HG03575 (cell line): ENCODE data around the gene LRRC4C.

ENCODE experiments used
- ATAC-seq: cut with Tn5 transposase; IDR thresholded peaks from one replicate; pipeline ENCODE4 v1.9.1; 2021; ENCODE audit not compliant: unreplicated experiment, insufficient number of reproducible peaks, low FRiP score; ENCODE audit errors: extremely low read depth

The LRRC4C gene

DNA sequence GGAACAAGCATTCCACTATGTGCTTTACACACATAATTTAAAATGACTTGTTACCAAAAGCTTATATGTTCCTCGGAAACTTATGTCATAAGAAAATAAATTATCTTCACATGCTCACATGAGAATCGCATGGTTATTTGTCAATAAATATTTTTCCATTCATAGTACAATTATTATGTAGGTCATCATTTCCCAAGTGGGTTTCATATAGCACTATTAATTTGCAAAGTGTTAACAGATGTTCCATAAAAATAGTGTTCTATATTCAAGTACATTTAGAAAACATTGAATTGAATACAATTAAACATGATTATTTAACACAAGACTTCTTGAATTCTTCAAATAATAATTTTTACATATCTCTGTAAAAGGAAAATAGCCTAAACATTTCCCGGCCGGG, 23.9 kb downstream of the LRRC4C start:
- no peak for ATAC-seq

DNA sequence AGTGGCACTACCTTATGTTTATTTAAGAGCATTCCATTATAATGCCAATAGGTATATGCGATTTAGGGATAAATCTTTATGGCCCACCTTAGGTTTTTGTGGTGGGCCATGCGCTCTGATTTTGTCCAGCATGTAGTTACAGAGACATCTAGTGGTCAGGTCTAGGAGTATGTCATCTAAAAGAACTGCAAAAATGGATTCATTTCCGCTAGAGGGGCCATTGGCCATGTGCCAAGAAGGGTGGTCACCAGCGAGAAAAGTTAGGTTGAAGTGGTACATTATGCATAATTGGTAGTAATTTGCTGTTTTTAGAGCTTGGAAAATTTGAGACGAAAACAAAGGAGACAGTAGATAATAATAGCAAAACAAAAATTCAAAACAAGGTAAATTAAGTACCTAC, 27.7 kb downstream of the LRRC4C start:
- ATAC-seq = no peak

DNA sequence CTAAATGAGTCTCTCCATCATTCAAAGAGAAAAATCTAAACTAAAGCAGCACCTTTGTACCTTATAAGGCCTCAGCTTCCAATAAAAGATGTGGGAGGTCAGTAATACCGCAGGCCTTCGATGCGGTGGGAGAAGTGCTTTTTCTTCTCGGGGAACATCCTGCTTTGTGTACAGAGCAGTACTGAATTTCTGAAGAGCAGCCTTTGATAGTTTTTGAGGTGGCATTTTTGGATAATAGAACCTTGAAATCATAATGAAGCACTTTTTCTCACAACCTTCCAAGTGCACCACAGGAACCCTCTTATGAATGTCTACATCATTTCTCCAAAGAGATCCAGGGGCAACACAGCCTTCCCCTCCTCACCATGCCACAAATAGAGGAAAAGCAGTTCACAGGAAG, 39.6 kb downstream of the LRRC4C start:
- no peak for ATAC-seq

DNA sequence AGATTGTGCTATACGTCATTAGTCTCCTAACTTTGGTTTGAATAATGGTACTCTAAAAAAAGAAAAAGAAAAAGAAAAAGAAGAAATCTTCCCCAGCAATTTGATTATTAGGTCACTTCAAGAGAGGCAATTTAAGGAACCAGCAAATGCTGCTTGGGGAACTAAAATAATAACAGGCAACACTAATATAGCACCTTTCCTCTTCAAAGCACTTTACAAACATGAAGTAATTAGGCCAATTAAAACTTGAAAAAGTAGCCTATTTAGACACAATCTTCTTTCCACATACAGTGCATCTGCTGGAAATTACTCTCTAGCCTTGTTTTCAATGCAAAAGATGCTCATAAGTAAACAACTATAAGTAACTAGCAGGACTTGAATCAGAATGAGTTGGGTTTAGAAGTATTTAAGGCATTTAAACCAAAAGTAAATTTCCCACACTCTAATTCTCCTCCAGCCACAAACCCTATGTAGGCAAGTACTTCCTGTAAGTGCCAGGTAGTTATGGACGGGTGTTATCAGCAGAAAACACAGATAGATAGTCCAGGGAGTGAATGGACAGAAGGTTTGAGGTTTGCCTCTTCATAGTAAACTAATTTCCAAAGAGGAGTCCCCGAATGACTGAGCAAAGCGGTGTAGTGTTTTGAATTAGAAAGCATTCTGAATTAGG, 44.5 kb downstream of the LRRC4C start:
- ATAC-seq = no peak

DNA sequence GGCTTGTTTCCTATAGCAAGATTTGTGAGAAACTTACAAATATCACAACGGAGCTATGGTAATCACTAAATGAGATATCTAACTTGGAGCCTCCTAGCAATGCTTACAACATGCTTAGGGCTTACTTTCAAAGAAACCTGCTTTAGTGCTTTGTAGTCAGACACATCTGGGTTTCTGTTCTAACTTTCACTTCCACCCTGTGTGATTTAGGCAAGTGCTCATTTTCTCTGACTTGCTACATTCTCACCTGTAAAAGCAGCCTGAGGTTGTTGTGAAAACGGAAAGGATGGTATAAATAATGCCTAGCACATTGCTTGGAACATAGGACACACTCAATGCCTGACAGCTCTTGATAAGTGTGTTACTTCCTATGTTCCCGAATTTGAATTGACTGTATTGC, 45.6 kb downstream of the LRRC4C start:
- ATAC-seq = peak; percentile 96

DNA sequence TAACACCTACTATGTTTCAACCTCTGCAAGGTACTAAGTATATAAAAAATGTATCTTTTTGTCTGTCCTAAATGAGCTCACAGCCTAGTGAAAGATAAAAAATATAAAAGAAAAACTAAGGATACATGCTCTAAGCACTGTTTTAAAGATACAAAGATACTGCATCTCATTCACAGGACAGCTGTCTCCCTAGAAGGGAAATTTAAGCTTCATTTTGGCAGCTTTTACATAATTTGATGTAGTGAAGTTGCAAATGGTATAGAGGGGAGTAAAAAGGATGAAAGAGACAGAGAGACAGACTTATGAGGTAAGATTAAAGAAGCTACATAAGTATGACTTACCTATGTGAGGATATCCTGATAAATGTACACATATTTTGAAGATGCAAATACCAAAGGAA, 53.6 kb downstream of the LRRC4C start:
- ATAC-seq = no peak

DNA sequence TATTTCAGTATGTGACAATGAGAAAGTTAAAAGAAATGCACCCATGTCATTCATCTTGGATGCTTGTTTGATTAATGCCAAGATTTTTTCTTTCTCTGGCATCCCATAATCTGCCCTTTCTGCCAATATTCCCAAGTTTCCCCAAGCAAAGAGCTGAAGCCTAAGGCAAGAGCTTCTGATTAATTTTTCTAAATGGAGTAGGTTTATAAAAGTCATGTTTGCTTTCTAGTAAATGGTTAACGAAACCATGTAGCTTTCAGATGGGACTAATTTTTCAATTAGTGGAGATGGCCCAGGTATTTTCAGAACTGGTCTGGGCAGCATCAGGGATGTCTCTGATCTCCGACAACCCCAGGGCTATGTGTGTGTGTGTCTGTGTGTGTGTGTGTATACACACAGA, 55.3 kb downstream of the LRRC4C start:
- no peak for ATAC-seq

DNA sequence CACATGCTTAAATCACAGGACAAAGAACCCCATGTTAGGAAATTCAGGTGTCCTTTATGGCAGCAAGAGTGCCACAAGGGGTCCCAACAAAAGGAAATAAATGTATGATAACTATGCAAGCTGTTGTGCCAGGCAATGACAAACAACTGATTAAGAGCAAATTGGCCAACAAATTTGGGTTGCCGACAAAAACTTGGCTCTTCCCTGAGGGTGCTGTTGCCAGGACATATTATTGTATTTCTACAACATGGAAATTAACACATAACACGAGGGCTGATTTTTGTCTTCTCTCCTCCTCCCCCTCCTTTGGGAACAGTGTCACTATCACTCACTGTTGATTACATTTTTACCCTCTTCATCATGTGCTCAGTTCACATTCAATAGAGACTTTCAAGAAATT, 56.0 kb downstream of the LRRC4C start:
- no peak for ATAC-seq

DNA sequence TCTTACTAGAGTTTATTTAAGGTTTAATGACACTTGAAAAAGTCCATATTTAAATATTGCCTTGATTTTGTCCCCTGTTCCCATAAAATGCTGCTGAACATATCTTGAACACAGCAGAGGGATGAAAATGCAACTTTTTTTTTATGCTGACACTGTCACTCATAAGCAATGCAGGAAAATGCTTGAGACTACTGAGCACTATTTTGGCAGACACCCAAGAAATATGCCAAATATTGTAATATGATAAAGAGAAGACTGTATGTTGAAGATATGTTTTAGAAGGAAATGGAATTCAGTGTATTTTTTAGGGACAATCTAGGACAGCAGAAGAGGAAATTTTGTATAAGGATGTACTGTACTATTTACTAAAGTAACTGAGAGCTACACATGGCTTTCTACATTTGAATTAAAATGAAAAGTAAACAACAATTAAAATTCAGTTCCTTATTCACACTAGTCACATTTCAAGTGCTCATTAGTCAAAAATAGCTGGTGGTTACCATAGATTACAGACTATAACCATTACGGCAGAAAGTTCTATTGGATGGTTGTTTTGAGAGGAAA, 58.6 kb downstream of the LRRC4C start:
- ATAC-seq = no peak

DNA sequence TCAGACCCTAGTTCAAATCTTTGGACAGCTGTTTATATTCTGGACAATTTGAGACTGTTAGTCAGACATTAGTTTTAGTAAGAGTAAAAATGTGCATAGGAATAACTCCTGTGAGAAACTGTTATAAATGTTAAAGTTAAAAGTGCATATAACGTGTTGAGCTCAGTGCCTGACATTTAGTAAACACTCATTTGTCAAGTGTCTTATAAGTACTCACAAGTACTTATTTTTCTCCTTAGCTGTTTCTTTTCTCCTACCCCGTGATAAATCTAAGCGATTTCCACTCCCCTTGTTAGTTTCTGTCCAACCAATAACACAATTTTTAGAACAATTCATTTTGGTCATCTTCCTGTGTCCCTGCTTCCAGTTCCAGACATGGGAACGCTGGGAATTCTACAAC, 59.3 kb downstream of the LRRC4C start:
- ATAC-seq = no peak

DNA sequence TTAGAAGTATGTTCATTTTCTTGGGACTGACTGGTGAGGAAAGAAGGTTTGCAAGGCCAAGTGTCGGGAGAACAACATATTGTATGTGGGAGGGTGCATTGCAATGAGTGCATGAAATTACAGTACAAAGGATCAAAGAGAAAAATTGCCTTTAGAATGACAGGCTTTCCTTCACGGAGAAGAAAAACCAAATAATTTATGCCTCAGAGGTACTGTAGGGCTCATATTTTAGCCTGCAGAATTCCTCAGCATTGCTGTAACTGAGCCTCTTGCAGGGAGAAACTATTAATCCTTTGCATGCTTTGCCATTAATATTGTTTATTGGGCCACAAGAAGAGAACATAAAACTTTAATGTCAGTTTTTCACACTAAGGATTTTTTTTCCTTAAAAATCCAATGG, 60.1 kb downstream of the LRRC4C start:
- no peak for ATAC-seq

DNA sequence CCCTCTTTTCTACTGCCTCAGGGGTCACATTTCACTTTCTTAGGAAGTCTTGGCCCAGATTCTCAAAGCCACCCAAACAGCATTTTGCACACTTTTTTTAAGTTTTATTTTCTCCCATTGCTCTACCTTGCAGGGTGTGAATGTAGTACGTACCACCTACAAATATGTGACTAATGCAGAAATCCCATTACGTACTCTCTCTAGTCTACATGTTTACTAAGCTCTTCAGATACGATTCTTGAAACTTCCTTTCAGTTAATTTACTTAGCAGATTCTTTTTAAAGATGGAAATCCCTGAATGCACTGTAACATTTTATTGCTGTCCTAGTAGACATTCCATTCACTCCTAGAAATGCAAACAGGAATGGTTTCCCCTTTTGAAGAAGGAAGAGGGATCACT, 61.3 kb downstream of the LRRC4C start:
- ATAC-seq = no peak

DNA sequence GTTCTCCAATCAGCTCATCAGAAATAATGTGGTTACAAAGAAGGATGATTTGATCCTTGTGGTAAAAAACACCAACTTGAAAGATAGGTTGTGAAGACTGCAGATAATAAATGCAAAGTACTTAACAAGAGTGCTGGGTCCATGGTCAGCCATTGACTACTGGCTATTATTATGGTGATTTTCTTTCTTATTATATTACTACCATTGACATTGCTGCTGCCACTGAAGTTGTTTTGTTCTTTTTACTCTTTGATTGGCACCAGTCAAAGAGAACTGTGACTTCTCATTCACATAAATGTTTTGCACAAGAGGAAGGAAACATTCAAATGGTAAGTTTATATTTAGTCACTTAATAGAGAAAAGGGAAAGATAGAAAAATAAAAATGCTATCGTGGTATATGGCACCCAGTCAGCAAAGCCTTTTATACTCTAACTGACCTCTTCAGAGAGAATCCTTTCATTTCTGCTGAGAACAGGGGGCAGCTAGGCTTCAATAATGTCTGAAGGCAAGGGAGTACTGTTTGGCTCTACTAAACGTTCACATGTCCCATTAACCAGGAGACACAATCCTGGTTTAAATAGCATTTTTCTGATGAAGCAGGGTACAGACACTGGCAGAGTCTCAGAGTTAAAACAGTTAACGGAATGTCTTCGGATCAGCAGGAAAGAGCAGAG, 64.8 kb downstream of the LRRC4C start:
- no peak for ATAC-seq

DNA sequence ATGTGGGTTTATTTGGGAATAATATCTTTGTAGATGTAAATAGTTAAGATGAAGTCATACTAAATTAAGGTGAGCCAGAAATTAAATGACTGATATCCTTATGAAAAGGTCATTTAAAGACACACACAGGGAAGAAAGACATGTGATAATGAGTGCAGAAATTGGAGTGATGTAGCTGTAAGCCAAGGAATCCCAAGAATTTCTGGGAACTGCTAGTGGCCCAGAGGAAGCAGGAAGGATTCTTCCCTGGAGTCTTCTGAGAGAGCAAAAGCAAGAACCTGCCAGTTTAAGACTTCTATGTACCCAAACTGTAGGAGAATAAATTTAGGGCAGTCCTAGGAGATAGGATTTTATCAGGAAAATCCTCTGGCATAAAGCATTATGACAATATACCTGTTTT, 66.9 kb downstream of the LRRC4C start:
- ATAC-seq = no peak

DNA sequence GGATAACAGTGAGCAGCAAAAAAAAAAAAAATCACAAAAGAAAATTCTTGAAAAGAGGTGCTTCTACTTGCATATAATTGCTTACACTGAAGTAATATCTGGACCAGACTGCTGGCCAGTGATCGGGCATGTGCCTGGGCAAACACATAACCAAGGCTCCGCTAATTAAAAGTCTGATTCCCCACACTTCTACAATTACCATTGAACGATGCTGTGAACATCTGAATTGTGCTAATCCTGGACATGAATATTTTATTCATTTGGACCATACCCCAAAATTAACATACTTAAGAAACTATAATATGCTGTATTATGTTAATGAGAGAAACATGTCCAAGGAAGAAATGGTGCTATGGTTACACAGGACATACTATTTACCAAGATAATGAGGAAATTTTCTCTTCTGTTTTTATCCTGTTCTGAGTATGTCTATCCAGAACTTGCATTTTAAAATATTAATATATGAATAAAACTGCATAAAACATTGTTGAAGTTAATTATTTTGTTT, 69.8 kb downstream of the LRRC4C start:
- no peak for ATAC-seq

DNA sequence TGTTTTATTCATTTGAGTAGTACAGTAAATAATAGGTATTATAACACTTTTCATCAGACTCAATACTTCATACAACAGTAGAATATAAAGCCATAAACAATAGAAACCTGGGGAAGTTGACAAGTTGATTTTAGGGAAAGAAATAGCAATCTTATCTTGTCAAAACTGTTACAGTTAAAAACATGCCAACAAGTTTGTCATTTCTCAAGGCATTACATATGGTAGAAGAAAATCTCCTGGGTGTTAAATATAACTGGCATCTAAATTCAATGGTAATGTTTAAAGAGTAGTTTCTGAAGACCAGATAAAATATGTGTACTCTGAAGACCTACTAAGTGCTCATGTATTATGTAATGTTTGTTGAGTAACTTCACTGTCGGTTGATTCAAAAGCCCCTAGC, 75.1 kb downstream of the LRRC4C start:
- ATAC-seq = no peak

DNA sequence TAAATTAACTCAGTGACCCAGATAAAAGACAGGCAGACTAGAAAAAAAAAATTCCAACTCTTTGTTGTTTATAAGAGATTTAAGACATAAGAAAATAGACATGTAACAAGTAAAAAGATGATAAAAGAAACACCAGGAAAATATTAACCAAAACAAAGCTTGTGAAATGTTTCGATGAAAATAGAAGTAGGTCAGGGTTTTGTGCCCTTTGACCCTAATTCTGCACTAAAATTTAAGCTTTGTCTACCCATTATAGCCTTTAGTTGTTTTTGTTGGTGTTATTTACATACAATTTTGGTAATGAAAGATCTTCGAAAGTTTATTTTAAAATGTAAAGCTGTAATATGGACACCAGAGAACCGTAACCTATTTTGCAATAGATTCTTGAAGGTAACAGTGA, 75.7 kb downstream of the LRRC4C start:
- no peak for ATAC-seq

DNA sequence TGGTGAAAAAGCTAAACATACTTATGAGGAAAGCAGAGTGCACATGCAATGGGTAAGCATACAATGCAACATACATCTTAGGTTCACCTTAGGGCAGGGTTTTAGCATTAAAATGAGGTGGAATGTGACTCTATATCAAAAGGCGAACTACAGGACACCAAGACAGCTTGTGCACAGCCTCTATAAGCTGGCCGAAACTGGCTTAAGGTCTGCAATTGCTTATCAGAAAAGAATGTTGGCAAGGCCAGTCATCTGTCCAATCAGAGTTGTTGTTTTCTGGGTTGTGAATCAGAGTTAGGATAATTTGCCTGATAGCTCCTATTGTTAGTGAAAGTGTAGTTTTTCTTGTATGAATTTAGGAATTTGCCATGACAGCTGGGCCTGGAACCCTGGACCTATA, 76.5 kb downstream of the LRRC4C start:
- ATAC-seq = no peak

DNA sequence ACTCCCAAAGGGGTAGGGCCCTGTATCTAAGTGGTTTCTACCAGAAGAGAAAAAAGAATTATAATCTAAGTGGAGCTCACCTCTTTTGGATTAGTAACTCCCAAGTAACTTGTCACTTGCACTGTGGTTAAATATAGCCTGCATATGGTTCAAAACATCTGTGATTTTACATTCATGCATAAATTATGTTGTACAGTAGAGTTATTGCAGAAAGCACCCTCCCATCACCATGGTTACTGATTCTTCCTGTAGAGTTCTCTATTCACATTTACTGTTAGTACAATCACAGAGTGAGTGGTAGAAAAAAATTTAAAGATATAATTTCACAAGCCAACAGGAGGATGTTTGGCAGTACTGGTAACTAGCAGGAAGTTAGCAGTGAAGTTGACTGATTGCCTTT, 80.4 kb downstream of the LRRC4C start:
- ATAC-seq = no peak

DNA sequence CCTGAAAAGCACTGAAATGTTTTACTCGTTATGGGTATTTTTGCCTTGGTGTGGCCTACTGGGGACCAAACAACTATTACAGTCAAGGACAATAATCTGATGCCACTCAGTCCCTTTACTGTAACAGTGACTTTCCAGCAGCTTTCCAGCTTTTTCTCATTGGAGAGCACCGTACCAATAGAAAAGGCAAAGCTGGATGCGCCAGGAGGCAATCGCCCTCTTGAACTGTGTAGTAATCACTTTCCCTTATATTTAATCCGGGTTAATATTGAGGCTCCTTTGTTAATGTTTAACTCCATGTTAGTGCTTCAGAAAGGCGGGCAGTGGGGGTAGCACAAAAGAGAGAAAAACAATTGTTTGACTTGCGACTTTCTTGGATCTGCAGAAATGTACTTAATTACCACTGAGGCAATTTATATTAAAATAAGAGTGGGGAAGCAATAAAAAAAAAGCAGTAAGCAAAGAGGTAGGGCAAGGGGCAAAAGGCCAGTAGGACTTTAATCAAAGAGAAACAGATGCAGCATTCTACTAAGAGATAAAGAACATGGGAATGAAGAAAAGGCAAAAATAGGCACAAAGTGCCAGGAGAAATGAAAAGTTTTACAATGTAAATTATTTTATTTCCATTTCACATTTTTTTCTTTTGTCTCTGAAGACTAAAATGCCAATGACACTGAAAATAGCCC, 81.6 kb downstream of the LRRC4C start:
- no peak for ATAC-seq
